Activated CD8-positive, alpha-beta memory T cell treated with anti-CD3 and anti-CD28 coated beads, Interleukin-2, amount 10 ng/mL, durations not matched to agents 7 days and 5 days (primary cell): Measurements from ENCODE around the gene EID2. TPM values are rescaled to one million over a fixed set of nuclear protein-coding genes. Genes with fewer than 3 reads are reported as not detected.

Source experiments
- ATAC-seq: fragments of 150-1000 bp; cut with Tn5 transposase; one replicate; pipeline ENCODE4 v1.10.0; 2021; ENCODE audit warnings: moderate library complexity
- CTCF ChIA-PET: fragments of 350-600 bp; sonication (Branson Sonifier 250); formaldehyde crosslinking; loops from one replicate; lab custom pipeline; 2021; ENCODE audit warnings: antibody characterized with exemption; lab: Charles Lee
- DNase-seq: peaks from one replicate; pipeline ENCODE4 v3.0.0-alpha.2; 2020
- H3K27ac Mint-ChIP-seq: one replicate; pipeline ENCODE4 v1.8.0; 2021; ENCODE audit warnings: mild to moderate bottlenecking, mixed read lengths
- H3K27me3 Mint-ChIP-seq: one replicate; pipeline ENCODE4 v1.8.0; 2021; ENCODE audit warnings: mixed read lengths
- H3K36me3 Mint-ChIP-seq: one replicate; pipeline ENCODE4 v1.8.0; 2021; ENCODE audit warnings: mild to moderate bottlenecking, mixed read lengths
- H3K4me1 Mint-ChIP-seq: one replicate; pipeline ENCODE4 v1.8.0; 2021; ENCODE audit warnings: mixed read lengths
- H3K4me3 Mint-ChIP-seq: one replicate; pipeline ENCODE4 v1.8.0; 2021; ENCODE audit warnings: mild to moderate bottlenecking, moderate library complexity, mixed read lengths
- H3K9me3 Mint-ChIP-seq: one replicate; pipeline ENCODE4 v1.8.0; 2022; ENCODE audit warnings: low read depth, mixed read lengths
- total RNA-seq, 2 experiments: library from RNA; stranded (reverse); gene quantifications; one replicate each; pipeline ENCODE4 v1.2.3, GENCODE V29; 2021

Gene EID2
- total RNA-seq, 2 experiments from 2014 or later, result 15.1 to 16.3 TPM

DNA sequence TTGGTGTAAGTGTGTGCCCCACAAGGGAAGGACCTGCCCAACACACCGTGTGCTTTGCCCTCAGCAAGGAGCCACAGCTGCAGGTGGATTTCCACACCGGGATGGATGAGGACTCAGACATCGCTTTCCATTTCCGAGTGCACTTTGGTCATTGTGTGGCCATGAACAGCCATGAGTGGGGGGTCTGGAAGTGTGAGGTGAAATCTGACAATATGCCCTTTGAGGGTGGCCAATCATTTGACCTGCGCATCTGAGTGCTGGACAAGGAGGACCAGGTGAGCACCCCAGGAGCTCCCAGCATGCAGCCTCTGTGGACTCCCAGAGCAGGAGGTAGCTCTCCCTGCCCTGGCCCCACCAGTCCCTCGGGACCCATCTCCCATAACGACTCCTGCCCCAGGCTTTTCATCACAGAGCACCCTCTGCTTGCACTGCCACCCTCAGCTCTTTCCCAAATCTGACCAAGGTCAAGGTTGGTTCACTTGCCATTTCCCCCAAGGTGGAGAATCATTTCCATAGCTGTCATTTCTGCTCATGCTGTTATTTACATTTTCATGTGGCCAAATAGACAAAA is 13.2 kb upstream of the EID2 start:
- CTCF ChIA-PET, result interaction anchor here (0.6 to 5.7 kb wide), 6 partner anchors 10 to 294 kb away, joined by 3 to 79 read pairs (median 4); no protein-coding TSS in a partner anchor
- no peaks in the 10 kb centered on the region for H3K9me3 Mint-ChIP-seq
- DNase-seq (no peak), ATAC-seq (no peak)
- H3K36me3 Mint-ChIP-seq, result no peaks in the 10 kb centered on the region
- peaks cover 27% of the 10 kb centered on the region for H3K4me1 Mint-ChIP-seq
- no peak overlapping the region for H3K4me3 Mint-ChIP-seq
- no peak overlapping the region for H3K27ac Mint-ChIP-seq
- H3K27me3 Mint-ChIP-seq, result no peaks in the 10 kb centered on the region

- ATAC-seq, result peak; percentile 61
- Mint-ChIP-seq H3K36me3 (no peaks in the 10 kb centered on the region), H3K4me3 (no peak overlapping the region), H3K9me3 (no peaks in the 10 kb centered on the region), H3K27ac (no peak overlapping the region), H3K4me1 (peaks cover 23% of the 10 kb centered on the region), H3K27me3 (no peaks in the 10 kb centered on the region)
- peak; percentile 36 for DNase-seq
- CTCF ChIA-PET, result interaction anchor here (1.6 to 5.7 kb wide), 3 partner anchors 8 to 294 kb away, joined by 4 to 79 read pairs (median 7); no protein-coding TSS in a partner anchor
Measured at GRCh38 chr19:39550197-39550596, 10.2 kb upstream of the EID2 start.

DNA sequence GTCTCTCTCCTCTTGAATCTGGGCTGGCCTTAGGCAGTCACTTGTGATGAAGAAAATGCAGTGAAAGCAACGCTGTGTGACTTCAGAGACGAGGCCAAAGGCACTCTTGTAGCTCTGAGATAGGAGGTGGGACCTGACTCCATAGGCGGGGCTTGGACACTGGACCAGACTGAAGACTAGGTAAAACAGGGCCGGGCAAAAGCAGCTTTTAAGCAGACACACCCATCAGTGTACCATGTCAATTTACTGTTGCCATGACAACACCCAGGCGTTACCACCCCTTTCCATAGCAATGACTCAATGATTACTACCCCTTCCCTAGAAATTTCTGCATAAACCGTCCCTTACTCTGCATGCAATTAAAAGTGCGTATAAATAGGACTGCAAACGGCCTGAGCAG is 6.6 kb upstream of the EID2 start:
- H3K9me3 Mint-ChIP-seq, result no peaks in the 10 kb centered on the region
- no peak for ATAC-seq
- H3K4me1 Mint-ChIP-seq, result peaks cover 29% of the 10 kb centered on the region
- no peak overlapping the region for H3K4me3 Mint-ChIP-seq
- no peak overlapping the region for H3K27ac Mint-ChIP-seq
- peak; percentile 34 for DNase-seq
- H3K27me3 Mint-ChIP-seq, result no peaks in the 10 kb centered on the region
- CTCF ChIA-PET, result interaction anchor here (1.4 to 1.7 kb wide), 4 partner anchors 11 to 294 kb away, joined by 3 to 9 read pairs (median 3); partner anchors contain the start of gene EID2B
- no peaks in the 10 kb centered on the region for H3K36me3 Mint-ChIP-seq

DNA sequence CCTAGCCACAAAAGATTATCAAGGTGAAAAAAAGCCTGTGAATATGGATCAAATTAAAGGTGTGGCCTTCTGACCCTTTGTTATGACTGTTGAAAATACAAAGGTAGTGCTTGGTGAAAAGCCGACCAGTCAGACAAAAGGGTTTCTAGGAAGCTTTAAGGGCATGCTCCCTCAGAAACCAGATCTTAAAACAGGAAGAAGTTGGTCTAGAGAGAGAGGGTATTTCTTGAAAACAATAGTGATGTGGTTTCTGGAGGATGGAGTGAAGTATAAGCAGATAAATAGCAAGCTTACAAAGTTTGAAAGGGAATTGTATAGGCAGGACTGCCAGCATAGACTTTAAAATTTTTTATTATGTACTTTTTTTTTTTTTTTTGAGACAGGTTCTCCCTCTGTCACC is 5.0 kb upstream of the EID2 start:
- CTCF ChIA-PET, result interaction anchor here (1.4 to 2.0 kb wide), 2 partner anchors 10 to 127 kb away, joined by 5 to 6 read pairs; no protein-coding TSS in a partner anchor
- H3K9me3 Mint-ChIP-seq, result no peaks in the 10 kb centered on the region
- DNase-seq, result no peak
- peak overlapping the region; percentile 58 for H3K27ac Mint-ChIP-seq
- H3K27me3 Mint-ChIP-seq, result peaks cover 2% of the 10 kb centered on the region
- ATAC-seq, result no peak
- H3K4me1 Mint-ChIP-seq, result peaks cover 34% of the 10 kb centered on the region
- H3K36me3 Mint-ChIP-seq, result no peaks in the 10 kb centered on the region
- H3K4me3 Mint-ChIP-seq, result no peak overlapping the region

- Mint-ChIP-seq H3K9me3 (no peaks in the 10 kb centered on the region), H3K27me3 (peaks cover 2% of the 10 kb centered on the region), H3K36me3 (no peaks in the 10 kb centered on the region), H3K4me1 (peaks cover 34% of the 10 kb centered on the region), H3K27ac (peak overlapping the region; percentile 58), H3K4me3 (no peak overlapping the region)
- CTCF ChIA-PET, result interaction anchor here (1.4 to 2.0 kb wide), 3 partner anchors 10 to 127 kb away, joined by 5 to 6 read pairs (median 6); partner anchors contain the start of gene EID2B
- ATAC-seq, result no peak
- no peak for DNase-seq
Measured at GRCh38 chr19:39544226-39544903, 4.4 kb upstream of the EID2 start.

DNA sequence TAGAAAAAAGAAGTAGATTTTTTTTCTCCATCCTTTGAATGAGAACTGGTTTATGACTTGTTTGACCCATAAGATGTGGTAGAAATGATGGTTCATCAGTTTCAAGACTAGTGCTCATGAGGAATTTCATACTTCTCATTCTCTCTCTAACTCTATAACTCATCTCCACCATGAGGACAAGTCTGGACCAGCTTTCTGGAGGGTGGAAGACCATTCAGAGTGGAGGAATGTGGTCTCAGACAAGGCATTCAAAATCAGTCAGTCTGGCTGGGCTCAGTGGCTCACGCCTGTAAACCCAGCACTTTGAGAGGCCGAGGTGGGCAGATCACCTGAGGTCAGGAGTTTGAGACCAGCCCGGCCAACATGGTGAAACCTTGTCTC is 3.5 kb upstream of the EID2 start:
- Mint-ChIP-seq H3K9me3 (no peaks in the 10 kb centered on the region), H3K27ac (no peak overlapping the region), H3K4me3 (no peak overlapping the region), H3K4me1 (peaks cover 41% of the 10 kb centered on the region), H3K27me3 (peaks cover 2% of the 10 kb centered on the region), H3K36me3 (peaks cover under 1% of the 10 kb centered on the region)
- CTCF ChIA-PET, result interaction anchor here (1.6 kb wide), 1 partner anchor 11 kb away, joined by 6 read pairs; the partner anchor contains the start of gene EID2B
- DNase-seq (no peak), ATAC-seq (no peak)

- Mint-ChIP-seq H3K27ac (no peak overlapping the region), H3K4me3 (no peak overlapping the region), H3K36me3 (peaks cover 9% of the 10 kb centered on the region), H3K27me3 (peaks cover 2% of the 10 kb centered on the region), H3K9me3 (no peaks in the 10 kb centered on the region), H3K4me1 (peaks cover 51% of the 10 kb centered on the region)
- CTCF ChIA-PET, result interaction anchor here (1.1 to 2.3 kb wide), 5 partner anchors 9 to 129 kb away, joined by 3 to 10 read pairs (median 7); partner anchors contain the start of gene EID2B
- no peak for ATAC-seq
- DNase-seq, result no peak
Measured at GRCh38 chr19:39542206-39542605, 2.2 kb upstream of the EID2 start.

DNA sequence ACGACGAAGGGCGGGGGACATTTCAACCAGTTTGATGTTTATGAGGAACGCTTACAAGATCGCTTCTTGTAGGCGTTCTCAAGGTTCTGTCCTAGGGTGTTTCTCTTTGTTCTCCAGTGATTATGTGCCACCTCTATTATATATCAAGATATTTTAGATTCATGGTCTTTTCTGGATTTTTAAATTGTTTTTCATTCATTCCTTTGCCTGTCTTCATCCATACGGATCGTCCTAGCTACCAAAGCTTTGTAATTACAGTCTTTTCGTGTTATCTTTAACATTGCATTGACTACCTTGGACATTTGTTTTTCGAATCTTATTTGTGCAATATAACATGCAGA is 342 bp upstream of the EID2 start:
- DNase-seq (no peak), ATAC-seq (no peak)
- Mint-ChIP-seq H3K36me3 (peaks cover 14% of the 10 kb centered on the region), H3K27me3 (peaks cover 2% of the 10 kb centered on the region), H3K9me3 (no peaks in the 10 kb centered on the region), H3K27ac (peak overlapping the region; percentile 91), H3K4me3 (peak overlapping the region; percentile 84), H3K4me1 (peaks cover 50% of the 10 kb centered on the region)
- CTCF ChIA-PET, result interaction anchor here (0.6 to 2.3 kb wide), 7 partner anchors 12 to 961 kb away, joined by 3 to 10 read pairs (median 4); partner anchors contain the start of gene SUPT5H

- peaks cover 41% of the 10 kb centered on the region for H3K4me1 Mint-ChIP-seq
- peak overlapping the region; percentile 84 for H3K4me3 Mint-ChIP-seq
- peaks cover 2% of the 10 kb centered on the region for H3K27me3 Mint-ChIP-seq
- peaks cover 14% of the 10 kb centered on the region for H3K36me3 Mint-ChIP-seq
- no peaks in the 10 kb centered on the region for H3K9me3 Mint-ChIP-seq
- ATAC-seq (peak; percentile 2), DNase-seq (no peak)
- CTCF ChIA-PET, result interaction anchor here (0.6 to 1.9 kb wide), 11 partner anchors 11 to 203 kb away, joined by 3 to 6 read pairs (median 4); partner anchors contain the start of genes GMFG and RPS16
- peak overlapping the region; percentile 84 for H3K27ac Mint-ChIP-seq
Measured at GRCh38 chr19:39539165-39539517, 820 bp downstream of the EID2 start.

- no peak overlapping the region for H3K27ac Mint-ChIP-seq
- ATAC-seq, result no peak
Measured at GRCh38 chr19:39533791-39534190, 6.2 kb downstream of the EID2 start.

GRCh38 chr19:39533003-39533512 is 6.9 kb downstream of the EID2 start:
- peaks cover 31% of the 10 kb centered on the region for H3K4me1 Mint-ChIP-seq

More at GRCh38 chr19:39533791-39534190, 6.2 kb downstream of the EID2 start:
- Mint-ChIP-seq H3K27me3 (no peaks in the 10 kb centered on the region), H3K4me1 (peaks cover 37% of the 10 kb centered on the region), H3K36me3 (peaks cover 15% of the 10 kb centered on the region), H3K9me3 (no peaks in the 10 kb centered on the region), H3K4me3 (no peak overlapping the region)
- CTCF ChIA-PET, result interaction anchor here (1.0 to 4.7 kb wide), 11 partner anchors 8 to 423 kb away, joined by 3 to 59 read pairs (median 7); partner anchors contain the start of genes MED29, PAF1 and SUPT5H
- DNase-seq, result no peak

GRCh38 chr19:39532233-39533002 is 7.5 kb downstream of the EID2 start, which contains the start of gene EID2B:
Gene EID2B, minus strand, starts transcription at chr19:39532852. Its CDS starts 50 bp downstream, at chr19:39532802.
- ATAC-seq (peak; percentile 96), DNase-seq (peak; percentile 96)
- Mint-ChIP-seq H3K27ac (peak within 1 kb of the TSS; percentile 87), H3K36me3 (peaks cover 11% of the 10 kb centered on the region), H3K9me3 (no peaks in the 10 kb centered on the region), H3K4me1 (peaks cover 24% of the 10 kb centered on the region), H3K27me3 (no peaks in the 10 kb centered on the region), H3K4me3 (peak within 1 kb of the TSS; percentile 91)
- CTCF ChIA-PET, result interaction anchor here (0.8 to 4.7 kb wide), 28 partner anchors 10 to 410 kb away, joined by 3 to 59 read pairs (median 4); partner anchors contain the start of genes PAK4, PLEKHG2, RPS16 and SELENOV

More at GRCh38 chr19:39533003-39533512, 6.9 kb downstream of the EID2 start:
- DNase-seq (no peak), ATAC-seq (peak; percentile 22)
- Mint-ChIP-seq H3K9me3 (no peaks in the 10 kb centered on the region), H3K27ac (peak overlapping the region; percentile 87), H3K36me3 (peaks cover 14% of the 10 kb centered on the region), H3K27me3 (no peaks in the 10 kb centered on the region), H3K4me3 (peak overlapping the region; percentile 91)
- CTCF ChIA-PET, result interaction anchor here (0.9 to 4.7 kb wide), 27 partner anchors 9 to 423 kb away, joined by 3 to 59 read pairs (median 4); partner anchors contain the start of genes MED29, PAF1, PAK4 and PLEKHG2
